ENCODE measurements around the gene UGT1A8.

DNA sequence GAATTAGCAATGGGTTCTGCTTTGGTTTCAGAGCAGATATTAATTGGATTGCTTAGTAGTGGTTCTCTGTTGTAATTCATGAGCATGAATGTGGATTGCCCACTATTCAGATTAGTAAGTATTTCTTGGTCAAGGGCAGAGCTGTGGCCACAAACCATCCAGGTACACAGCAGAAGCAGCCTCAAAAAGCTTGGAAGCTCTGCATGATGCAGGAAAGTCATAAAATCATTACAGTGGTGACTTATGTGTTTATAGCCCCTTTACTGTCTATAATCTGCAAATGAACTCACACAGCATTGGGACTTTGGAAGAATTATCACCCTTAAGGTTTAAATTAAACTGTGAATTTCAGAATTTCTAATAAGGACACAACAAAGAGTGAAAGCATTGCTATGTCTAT is 140.7 kb downstream of the UGT1A8 start:
- TF ChIP-seq, protein P1, sequence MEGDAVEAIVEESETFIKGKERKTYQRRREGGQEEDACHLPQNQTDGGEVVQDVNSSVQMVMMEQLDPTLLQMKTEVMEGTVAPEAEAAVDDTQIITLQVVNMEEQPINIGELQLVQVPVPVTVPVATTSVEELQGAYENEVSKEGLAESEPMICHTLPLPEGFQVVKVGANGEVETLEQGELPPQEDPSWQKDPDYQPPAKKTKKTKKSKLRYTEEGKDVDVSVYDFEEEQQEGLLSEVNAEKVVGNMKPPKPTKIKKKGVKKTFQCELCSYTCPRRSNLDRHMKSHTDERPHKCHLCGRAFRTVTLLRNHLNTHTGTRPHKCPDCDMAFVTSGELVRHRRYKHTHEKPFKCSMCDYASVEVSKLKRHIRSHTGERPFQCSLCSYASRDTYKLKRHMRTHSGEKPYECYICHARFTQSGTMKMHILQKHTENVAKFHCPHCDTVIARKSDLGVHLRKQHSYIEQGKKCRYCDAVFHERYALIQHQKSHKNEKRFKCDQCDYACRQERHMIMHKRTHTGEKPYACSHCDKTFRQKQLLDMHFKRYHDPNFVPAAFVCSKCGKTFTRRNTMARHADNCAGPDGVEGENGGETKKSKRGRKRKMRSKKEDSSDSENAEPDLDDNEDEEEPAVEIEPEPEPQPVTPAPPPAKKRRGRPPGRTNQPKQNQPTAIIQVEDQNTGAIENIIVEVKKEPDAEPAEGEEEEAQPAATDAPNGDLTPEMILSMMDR (IDR thresholded peaks at IDR 0.05) = no peak
- no peak for TF ChIP-seq POLR2AphosphoS5 (IDR thresholded peaks at IDR 0.05; ENCODE audit: low read depth, low read length)
- TF ChIP-seq, protein P2, sequence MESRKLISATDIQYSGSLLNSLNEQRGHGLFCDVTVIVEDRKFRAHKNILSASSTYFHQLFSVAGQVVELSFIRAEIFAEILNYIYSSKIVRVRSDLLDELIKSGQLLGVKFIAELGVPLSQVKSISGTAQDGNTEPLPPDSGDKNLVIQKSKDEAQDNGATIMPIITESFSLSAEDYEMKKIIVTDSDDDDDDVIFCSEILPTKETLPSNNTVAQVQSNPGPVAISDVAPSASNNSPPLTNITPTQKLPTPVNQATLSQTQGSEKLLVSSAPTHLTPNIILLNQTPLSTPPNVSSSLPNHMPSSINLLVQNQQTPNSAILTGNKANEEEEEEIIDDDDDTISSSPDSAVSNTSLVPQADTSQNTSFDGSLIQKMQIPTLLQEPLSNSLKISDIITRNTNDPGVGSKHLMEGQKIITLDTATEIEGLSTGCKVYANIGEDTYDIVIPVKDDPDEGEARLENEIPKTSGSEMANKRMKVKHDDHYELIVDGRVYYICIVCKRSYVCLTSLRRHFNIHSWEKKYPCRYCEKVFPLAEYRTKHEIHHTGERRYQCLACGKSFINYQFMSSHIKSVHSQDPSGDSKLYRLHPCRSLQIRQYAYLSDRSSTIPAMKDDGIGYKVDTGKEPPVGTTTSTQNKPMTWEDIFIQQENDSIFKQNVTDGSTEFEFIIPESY (IDR thresholded peaks at IDR 0.05; ENCODE audit: borderline replicate concordance, low read depth) = no peak
- no peak for TF ChIP-seq EZH2phosphoT487 (IDR thresholded peaks at IDR 0.05; ENCODE audit: borderline replicate concordance, low read depth)
- TF ChIP-seq CHD2 (IDR thresholded peaks at IDR 0.05; ENCODE audit: low read length, partially characterized antibody) = no peak
- no peak for TF ChIP-seq ELF1 (IDR thresholded peaks at IDR 0.05)
- TF ChIP-seq EP300 (IDR thresholded peaks at IDR 0.05; ENCODE audit: borderline replicate concordance in 1 of 2, low read depth in 1 of 2, low read length in 1 of 2) = no peak
- TF ChIP-seq TAF1 (IDR thresholded peaks at IDR 0.05; ENCODE audit: borderline replicate concordance, low read depth, low read length) = no peak

Data from SK-N-SH (cell line).